GM21825 (cell line): Measurements from ENCODE around the gene PLA1A.
"Not testable (repeated sequence)": the region's sequence is repeated elsewhere in the genome, so short reads cannot be mapped to it uniquely, and the experiment has no call there.

Experiments used
- ATAC-seq: cut with Tn5 transposase; IDR thresholded peaks from one replicate; pipeline ENCODE4 v1.9.1; 2021; ENCODE audit warnings: mild to moderate bottlenecking, moderate library complexity; ENCODE audit not compliant: unreplicated experiment

Gene PLA1A

DNA sequence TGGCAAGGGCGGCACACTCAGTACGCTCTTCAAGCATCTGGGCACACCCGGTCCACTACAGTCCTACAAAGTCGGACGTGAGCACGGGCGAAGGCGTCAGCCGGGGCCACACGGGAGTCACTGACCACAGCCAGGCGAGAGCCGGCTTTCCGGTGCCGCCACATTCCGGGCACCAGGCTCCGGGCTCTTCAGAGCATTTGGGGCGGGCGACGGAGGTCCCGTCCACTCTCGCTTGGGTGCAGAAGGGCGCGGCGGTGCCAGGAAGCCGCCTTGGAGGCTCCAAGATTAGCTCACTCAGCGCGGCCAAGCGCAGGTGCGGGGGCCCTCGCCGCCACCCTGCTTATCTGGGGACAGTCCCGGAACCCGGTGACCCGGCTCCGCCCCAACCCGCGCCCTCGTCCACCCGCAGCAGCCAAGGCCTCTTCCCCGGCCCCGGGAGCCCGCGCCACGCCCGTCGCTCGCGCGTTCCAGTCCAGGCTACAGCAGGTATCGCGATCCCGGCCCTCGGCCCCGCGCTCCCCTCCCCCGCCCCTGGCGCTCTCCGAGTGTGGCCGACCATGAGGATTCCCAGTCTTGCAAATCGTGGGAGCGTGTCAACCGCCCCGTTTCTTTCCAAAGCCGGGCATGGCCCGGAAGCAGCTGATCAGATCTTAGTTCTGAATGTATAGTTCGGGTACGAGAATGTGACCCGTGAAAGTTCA lies 18.2 kb upstream of the PLA1A start, which contains the start of gene ADPRH:
Gene ADPRH (plus strand): TSS at position 127 of the 701 bp plus-strand sequence. CDS start 2,678 bp downstream, outside the sequence.
- peak; percentile 70 for ATAC-seq

DNA sequence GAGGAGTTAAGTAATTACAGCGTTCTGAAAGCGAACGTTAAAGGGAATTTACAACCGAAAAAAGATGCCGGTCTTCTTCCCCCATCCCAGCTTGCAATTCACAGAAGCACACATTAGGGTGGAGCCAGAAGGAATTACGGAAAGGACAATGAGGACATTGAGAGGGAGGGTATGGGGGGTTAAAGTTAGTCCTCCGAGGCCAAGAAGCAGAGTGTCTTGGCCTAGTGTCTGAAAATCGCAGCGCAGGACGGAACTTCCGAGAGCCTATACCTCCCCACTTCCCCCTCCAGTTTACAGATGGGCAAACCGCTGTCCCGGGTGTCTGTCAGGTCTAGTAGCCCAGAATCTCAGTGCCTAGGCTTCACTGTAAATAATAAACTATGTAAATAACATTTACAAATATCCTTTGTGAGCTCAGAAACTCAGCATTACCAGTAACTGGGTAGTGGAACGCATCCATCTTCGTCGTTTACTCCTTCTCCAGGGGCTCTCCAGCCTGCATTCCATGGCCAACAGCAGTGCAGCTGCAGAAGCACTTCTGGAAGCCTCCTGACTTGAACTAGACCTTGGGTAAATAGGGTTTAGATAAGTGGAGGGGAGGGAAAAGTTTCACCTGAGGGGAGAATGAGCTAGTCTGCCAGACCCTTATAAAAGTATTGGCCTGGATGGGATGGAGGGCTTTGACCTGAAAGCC lies 17.5 kb upstream of the PLA1A start:
- peak; percentile 66 for ATAC-seq

- no peak for ATAC-seq
Observed at GRCh38 chr3:119582178-119582577, 15.5 kb upstream of the PLA1A start.

DNA sequence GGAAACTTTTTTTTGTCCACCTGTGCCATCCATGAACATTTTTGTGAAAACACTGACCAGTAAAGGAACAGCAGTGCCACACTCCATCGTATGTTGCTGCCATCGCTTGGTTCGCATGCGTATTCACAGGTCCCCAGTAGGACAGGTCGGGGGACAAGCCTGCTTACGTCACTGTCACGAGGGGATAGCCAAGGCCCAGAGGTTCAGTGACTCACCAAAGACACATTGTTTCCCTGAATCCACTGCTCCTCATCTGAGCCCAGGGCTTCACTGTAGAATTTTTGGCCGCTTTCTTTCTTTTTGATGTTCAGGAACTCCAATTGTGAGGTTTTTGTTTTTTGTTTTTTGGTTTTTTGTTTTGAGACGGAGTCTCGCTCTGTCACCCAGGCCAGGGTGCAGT lies 12.5 kb upstream of the PLA1A start:
- no peak for ATAC-seq

DNA sequence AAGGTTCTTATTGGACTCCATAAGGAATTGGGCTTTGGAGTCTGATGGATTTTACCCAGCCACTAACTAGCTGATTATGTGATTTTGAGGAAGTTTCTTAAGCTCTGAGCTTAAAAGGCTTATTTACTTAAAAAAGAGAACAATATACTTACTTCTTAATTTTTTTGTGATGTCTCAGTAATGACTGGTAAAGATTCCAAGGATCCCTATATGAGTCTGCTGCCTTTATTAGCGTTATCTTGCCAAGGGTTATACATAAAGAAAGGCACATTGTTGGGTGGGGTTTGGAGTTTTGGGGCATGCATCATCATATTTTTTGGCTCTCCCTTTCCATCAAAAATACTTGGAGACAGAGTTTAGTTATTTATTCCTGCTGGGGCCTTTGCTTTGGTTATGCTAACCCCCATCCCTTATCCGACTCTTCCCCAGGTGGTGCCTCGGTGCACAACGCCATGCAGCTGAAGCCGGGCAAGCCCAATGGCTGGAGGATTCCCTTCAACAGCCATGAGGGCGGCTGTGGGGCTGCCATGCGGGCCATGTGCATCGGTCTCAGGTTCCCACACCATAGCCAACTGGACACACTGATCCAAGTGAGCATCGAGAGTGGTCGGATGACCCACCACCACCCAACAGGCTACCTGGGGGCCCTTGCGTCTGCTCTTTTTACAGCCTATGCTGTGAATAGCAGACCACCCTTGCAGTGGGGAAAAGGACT lies 11.7 kb upstream of the PLA1A start:
- no peak for ATAC-seq

DNA sequence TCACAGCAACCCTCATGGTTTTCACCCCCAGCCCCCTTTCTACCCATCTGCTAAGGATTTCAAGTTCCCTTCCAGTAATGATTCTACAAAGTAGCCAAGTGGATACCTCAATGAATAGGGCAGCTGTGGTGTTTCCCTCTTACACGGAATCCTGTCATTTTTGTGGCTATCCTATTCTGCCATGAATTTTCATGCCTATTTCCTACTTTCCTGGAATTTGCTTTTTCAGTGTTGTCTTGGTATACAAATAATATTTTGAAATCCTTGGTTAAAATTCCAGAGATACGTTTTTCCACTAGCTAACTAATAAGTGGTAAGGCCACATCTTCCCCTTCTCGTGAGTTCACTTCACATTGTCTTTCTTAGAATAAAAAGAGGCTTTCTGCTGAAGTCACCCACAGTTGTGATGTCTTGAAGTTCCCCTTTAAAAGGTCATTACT lies 10.9 kb upstream of the PLA1A start:
- no peak for ATAC-seq

GRCh38 chr3:119588112-119588511 lies 9.6 kb upstream of the PLA1A start:
- ATAC-seq = no peak

- no peak for ATAC-seq
Observed at GRCh38 chr3:119589102-119589773, 8.4 kb upstream of the PLA1A start.

DNA sequence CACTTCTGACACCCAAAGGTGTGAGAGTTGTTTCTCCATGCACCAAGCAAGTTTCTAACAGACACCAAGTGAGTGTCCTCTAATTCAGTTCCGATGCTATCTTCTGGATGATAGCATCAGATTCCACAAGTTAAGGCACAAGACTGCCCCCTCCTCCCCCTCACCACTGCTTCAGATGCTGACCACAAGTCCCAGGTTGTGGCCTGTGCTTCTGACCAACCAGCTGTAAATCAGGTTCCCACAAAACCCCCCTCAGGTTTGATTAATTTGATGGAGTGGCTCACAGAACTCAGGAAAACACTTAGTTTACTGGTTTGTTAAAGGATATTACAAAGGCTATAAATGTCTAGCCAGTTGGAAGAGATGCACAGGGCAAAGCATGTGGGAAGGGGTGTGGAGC lies 7.0 kb upstream of the PLA1A start:
- no peak for ATAC-seq

- ATAC-seq = no peak
Observed at GRCh38 chr3:119592861-119593260, 4.8 kb upstream of the PLA1A start.

DNA sequence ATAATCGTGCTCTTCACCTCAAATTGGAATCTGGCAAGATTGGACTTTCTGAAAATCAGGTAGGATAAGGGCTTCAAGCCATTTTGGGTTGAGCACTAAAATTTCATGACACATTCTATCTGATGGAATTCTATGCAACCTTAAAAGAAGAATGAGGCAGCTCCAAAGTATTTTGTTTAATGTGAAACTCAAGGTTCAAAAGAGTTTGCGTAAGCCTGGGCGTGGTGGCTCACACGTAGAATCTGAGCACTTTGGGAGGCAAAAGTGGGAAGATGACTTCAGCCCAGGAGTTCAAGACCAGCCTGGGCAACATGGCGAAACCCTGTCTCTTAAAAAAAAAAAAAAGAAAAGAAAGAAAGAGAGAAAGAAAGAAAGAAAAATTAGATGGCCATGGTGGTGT lies 3.6 kb upstream of the PLA1A start:
- ATAC-seq = no peak

GRCh38 chr3:119594929-119595328 lies 2.8 kb upstream of the PLA1A start:
- ATAC-seq = not testable (repeated sequence)

DNA sequence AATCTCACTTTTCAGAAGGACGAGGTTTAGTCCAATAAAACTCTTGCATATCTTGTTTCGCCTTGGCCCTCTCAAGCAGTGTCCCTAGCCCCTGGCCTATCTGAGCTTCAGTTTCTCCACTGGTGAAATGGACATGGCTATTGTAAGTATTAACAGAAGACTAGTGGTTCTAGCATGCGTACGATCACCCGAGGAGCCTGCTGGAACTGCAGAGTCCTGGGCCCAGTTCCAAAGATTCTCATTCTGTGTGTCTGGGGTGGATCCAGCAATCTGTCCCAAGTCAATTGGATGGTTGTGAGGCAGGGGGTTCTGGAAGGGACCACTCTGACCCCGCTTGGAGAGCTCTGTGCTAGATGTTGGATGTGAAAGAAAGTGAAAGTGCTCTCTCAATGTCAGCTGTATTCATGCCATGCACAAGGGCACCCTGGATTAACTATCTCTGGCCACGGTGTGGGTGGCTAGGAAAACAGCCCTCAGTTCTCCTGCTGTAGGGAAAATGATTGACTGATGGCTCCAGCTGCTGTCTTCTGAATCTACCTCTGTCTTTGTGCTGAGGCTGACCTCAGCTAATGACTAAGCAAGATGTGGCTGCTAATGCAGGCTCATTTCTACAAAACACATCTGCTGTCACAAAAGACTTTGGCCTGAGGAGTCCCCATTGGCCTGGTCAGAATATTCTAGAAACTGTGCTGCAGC lies 1.9 kb upstream of the PLA1A start:
- no peak for ATAC-seq

- no peak for ATAC-seq
Observed at GRCh38 chr3:119596398-119596797, 1.3 kb upstream of the PLA1A start.

DNA sequence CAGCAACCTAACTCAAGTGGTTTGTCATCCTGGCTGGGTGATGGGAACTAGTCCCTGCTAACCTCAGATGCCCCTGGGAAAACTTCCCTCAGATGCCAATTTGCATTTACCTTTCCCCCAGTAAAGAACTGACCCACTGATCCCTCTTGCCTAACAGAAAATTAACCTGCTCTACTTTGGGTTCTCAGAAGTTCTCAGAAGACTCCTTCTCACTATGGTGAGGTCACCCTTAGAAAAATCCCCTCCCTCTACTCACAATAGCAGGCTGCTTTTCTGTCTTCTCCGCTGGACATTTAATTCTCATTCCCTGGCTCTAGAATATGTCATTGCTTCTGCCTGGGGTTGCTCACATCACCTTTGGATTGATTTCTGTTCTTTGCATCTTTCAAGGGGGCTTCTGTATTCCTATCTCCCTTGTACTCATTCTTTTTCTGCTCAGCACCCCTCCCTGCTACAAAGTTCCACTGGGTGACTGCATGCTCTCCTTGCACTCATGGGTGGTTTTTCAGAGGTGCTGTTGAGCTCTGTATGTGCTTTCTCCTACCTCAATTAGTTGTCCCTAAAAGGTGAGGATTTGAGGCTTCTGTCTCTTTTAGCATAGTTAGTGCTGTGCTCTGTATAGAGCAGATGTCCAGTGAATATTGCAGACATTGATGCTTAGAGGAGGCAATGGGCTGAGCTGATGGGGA lies 869 bp downstream of the PLA1A start:
- ATAC-seq = peak; percentile 49

GRCh38 chr3:119599558-119600174 lies 2.0 kb downstream of the PLA1A start:
- ATAC-seq = no peak

GRCh38 chr3:119600732-119601131 lies 3.0 kb downstream of the PLA1A start:
- peak; percentile 56 for ATAC-seq

- ATAC-seq = no peak
Observed at GRCh38 chr3:119601154-119601553, 3.5 kb downstream of the PLA1A start.

DNA sequence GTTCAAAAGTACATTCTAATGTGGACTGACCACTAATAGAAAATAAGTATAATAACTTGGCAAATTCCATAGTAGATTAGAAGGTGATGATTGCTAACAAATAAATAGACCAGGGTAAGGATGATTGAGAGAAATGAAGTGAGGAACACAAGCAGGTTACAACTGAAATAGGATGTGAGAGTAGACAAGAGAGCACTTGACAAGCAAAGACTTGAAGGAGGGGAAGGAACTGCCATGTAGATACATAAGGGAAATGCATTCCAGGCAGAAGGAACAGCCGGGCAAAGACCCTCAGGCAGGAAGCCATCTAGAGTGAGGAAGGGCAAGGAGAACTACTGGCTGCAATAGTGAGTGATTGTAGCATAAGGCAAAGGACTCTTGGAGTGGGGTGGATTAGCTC lies 5.0 kb downstream of the PLA1A start:
- no peak for ATAC-seq

DNA sequence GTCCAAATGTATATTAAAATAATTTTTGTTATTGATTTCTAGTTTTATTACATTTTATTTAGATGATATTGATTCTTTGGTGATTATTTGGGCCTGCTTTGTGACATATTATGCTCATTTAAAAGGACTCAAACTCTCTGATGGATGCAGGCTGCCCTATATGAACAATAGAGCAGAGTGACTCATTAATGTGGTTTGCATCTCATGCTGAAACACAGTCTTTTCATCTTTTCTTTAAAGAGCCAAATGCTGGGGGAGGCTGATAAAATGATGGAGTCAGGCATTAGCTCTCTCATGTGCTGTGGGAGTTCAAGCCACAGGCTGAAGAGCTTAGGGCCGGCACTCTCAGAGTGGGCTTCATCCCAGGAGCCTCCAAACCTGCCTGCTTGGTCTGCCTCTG lies 7.2 kb downstream of the PLA1A start:
- ATAC-seq = no peak
